Tibial nerve (tissue), 4 donors: ENCODE data around the gene GHR.

ENCODE experiments used
- EP300 ChIP-seq, 2 donors: sonication (generic); formaldehyde crosslinking; IDR thresholded peaks; one replicate each; pipeline ENCODE4 v1.6.1; 2017; ENCODE audit warnings: antibody characterized with exemption in 2 of 2, mild to moderate bottlenecking in 1 of 2
- POLR2A ChIP-seq, 2 donors: fragments of 450-650 bp; IDR thresholded peaks; one replicate each; pipeline ENCODE4 v1.6.1; 2017; ENCODE audit warnings: antibody characterized with exemption in 2 of 2, mild to moderate bottlenecking in 2 of 2, moderate library complexity in 2 of 2
- TF ChIP-seq, protein P1 (sequence below), 5 experiments: fragments of 200-600 bp in 3 of 5; fragments of 450-650 bp in 2 of 5; sonication (generic) in 3 of 5; IDR thresholded peaks; one replicate each; pipeline ENCODE4 v1.5.1; 2016 to 2019; ENCODE audit warnings: antibody characterized with exemption in 5 of 5, mild to moderate bottlenecking in 3 of 5, moderate library complexity in 2 of 5

GRCh38 chr5:42612750-42613366, 189.6 kb downstream of the GHR start:
- TF ChIP-seq, protein P1, sequence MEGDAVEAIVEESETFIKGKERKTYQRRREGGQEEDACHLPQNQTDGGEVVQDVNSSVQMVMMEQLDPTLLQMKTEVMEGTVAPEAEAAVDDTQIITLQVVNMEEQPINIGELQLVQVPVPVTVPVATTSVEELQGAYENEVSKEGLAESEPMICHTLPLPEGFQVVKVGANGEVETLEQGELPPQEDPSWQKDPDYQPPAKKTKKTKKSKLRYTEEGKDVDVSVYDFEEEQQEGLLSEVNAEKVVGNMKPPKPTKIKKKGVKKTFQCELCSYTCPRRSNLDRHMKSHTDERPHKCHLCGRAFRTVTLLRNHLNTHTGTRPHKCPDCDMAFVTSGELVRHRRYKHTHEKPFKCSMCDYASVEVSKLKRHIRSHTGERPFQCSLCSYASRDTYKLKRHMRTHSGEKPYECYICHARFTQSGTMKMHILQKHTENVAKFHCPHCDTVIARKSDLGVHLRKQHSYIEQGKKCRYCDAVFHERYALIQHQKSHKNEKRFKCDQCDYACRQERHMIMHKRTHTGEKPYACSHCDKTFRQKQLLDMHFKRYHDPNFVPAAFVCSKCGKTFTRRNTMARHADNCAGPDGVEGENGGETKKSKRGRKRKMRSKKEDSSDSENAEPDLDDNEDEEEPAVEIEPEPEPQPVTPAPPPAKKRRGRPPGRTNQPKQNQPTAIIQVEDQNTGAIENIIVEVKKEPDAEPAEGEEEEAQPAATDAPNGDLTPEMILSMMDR (IDR thresholded peaks at IDR 0.05), result no peak
- no peak for TF ChIP-seq POLR2A (IDR thresholded peaks at IDR 0.05)
- TF ChIP-seq EP300 (IDR thresholded peaks at IDR 0.05), result no peak
